Mammary epithelial cell (primary cell): ENCODE results near the gene INHA.

Experiments used
- CTCF ChIP-seq, 2 donors: IDR thresholded peaks in 1 of 2; conservative IDR thresholded peaks in 1 of 2; 2 replicates each; pipeline ENCODE4 v1.5.1; 2011 to 2012; ENCODE audit warnings: inconsistent platforms in 2 of 2, low read length in 2 of 2, mild to moderate bottlenecking in 2 of 2, control low read depth in 1 of 2, low read depth in 1 of 2; ENCODE audit not compliant: insufficient read depth in 1 of 2; ENCODE audit errors: extremely low read depth in 1 of 2
- EZH2 ChIP-seq: IDR thresholded peaks from 2 replicates; pipeline ENCODE4 v1.6.1; 2012; ENCODE audit warnings: low read length, inconsistent platforms, borderline replicate concordance

- no peak for TF ChIP-seq CTCF (conservative IDR thresholded peaks at IDR 0.05 in 1 of 2, IDR thresholded peaks at IDR 0.05 in 1 of 2; ENCODE audit: extremely low read depth in 1 of 2, insufficient read depth in 1 of 2, low read depth in 1 of 2, low read length in 2 of 2)
- TF ChIP-seq EZH2: no peak
Observed at GRCh38 chr2:219555956-219556355, 16.2 kb upstream of the INHA start.
